GM21529 (cell line): Measurements from ENCODE around the gene ZC3H14.
"Not testable (repeated sequence)": the region's sequence is repeated elsewhere in the genome, so short reads cannot be mapped to it uniquely, and the experiment has no call there.

ENCODE experiments used
- ATAC-seq: cut with Tn5 transposase; IDR thresholded peaks from one replicate; pipeline ENCODE4 v1.9.1; 2021; ENCODE audit not compliant: unreplicated experiment

Gene ZC3H14

GRCh38 chr14:88562831-88563686 lies at the start of gene ZC3H14:
ZC3H14 (plus strand) TSS chr14:88563037; CDS start chr14:88563134, 97 bp downstream.
- peak; percentile 94 for ATAC-seq

DNA sequence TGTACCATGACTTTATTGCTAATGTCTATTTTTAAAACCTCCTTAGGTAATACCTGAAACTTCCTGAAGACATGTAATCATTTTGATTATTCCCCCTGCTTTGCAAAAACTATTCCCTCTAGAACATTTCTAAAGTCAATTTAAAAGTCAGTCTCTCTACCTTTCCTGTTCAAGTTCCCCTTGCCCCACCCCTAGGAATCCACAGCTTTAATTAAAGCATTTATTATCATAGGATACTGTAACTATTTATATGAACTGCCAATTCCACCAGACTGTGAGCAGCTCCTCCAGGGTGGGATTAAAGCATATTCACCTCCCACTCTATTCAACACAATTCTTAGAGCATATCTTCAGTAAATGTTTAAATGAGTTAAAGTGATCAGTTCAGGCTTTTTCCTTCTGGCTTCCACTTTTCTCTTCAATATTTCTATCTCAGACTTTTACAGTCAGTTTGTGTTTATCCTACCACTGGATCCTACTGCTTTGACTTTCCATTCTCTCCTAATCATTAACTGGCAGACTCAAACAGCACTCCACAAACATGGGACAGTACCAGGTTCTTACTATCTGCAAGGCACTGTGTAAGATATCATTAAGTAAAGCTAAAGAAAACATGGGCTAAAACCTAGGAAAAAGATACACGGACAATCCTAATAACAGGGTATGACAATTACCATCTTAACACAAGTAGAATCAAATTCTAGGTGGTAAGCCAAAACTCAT lies 47.2 kb upstream of the ZC3H14 start:
- ATAC-seq, result no peak

GRCh38 chr14:88516861-88517357 lies 45.9 kb upstream of the ZC3H14 start:
- ATAC-seq, result no peak

DNA sequence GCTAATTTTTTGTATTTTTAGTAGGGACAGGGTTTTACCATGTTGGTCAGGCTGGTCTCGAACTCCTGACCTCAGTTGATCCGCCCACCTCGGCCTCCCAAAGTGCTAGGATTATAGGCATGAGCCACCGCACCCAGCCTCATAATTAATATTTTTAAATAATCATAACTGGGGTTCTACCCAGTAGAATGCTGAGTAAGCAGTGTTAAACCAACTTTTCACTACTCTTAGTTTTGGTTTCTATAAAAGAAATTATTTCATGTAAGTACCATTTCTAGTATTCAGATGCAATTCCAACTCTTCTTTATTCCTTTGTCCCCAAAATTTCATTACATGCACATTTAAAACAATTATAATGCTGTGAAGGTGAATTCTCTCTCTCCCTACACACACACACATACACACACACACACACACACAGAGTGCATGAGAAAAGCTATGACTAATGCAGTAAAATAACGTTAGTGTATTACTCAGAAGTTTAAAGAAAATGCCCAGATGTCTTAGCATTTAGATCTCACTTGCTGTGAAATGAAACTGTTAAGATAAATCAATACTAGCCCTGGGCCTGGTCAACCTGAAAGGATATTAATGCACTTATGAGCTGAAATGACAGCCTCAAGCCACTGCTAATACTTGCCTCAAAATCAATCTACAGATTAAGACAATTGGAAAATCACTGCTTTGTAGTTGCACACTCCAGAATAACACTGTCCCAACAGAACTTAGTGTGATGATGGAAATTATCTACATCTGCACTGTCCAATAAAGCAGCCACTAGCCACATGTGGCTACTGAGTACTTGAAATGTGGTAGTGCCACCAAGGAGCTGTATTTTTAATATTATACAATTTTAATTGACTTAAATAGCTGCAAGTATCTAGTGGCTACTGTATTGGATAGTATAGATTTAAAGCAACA lies 44.0 kb upstream of the ZC3H14 start:
- ATAC-seq, result no peak

- ATAC-seq, result no peak
These were observed 42.9 kb upstream of the ZC3H14 start for GRCh38 chr14:88519907-88520306.

GRCh38 chr14:88521818-88522217 lies 41.0 kb upstream of the ZC3H14 start:
- no peak for ATAC-seq

DNA sequence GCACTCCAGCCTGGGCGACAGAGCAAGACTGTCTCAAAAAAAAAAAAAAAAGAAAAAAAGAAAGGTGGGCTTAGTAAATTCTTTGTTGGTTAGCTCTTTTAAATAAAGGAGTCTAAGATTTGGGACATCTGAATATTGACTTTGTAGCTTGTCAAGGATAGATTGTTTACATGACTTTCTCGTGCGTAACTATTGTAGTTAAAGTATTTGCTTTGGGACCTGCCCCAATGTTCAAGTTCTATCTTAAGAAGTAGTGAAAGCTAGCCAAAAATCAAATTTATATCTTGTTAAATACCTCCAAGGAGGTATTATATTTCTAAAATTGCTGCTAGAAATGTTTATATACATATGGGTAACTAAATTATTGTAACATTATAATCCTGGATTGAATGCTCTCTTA lies 40.4 kb upstream of the ZC3H14 start:
- ATAC-seq, result no peak

DNA sequence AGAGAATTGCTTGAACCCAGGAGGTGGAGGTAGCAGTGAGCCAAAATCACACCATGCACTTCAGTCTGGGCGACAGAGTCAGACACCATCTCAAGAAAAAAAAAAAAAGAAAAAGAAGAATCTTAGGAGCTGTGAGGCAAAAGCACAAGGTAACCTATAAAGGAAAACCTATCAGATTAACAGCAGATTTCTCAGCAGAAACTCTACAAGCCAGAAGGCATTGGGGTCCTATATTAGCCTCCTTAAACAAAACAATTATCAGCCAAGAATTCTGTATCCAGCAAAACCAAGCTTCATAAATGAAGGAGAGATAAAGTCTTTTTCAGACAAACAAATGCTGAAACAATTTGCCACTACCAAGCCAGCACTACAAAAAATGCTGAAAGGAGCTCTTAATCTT lies 32.9 kb upstream of the ZC3H14 start:
- ATAC-seq, result not testable (repeated sequence)

GRCh38 chr14:88533064-88533602 lies 29.7 kb upstream of the ZC3H14 start:
- ATAC-seq, result no peak

- no peak for ATAC-seq
These were observed 27.7 kb upstream of the ZC3H14 start for GRCh38 chr14:88535149-88535548.

DNA sequence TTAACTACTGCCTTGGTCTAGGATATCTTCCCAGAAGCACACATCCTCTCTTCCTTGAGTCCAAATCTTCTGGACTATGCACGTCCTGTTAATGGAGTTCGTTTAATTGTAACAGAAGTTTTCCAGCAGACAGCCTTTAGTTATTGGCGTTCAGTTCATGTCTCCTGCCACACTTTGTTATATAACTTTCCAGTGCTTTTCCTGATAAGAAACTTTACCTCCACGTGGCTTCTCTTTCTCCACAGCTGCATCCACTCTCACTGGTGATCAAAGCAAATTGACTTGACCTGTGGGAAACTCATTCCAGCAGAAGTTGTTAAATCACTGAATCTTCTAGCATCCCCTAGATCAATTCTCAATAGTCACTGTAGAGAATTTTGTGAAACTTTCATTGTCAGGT lies 27.0 kb upstream of the ZC3H14 start:
- no peak for ATAC-seq

- ATAC-seq, result no peak
These were observed 21.5 kb upstream of the ZC3H14 start for GRCh38 chr14:88541324-88541723.

DNA sequence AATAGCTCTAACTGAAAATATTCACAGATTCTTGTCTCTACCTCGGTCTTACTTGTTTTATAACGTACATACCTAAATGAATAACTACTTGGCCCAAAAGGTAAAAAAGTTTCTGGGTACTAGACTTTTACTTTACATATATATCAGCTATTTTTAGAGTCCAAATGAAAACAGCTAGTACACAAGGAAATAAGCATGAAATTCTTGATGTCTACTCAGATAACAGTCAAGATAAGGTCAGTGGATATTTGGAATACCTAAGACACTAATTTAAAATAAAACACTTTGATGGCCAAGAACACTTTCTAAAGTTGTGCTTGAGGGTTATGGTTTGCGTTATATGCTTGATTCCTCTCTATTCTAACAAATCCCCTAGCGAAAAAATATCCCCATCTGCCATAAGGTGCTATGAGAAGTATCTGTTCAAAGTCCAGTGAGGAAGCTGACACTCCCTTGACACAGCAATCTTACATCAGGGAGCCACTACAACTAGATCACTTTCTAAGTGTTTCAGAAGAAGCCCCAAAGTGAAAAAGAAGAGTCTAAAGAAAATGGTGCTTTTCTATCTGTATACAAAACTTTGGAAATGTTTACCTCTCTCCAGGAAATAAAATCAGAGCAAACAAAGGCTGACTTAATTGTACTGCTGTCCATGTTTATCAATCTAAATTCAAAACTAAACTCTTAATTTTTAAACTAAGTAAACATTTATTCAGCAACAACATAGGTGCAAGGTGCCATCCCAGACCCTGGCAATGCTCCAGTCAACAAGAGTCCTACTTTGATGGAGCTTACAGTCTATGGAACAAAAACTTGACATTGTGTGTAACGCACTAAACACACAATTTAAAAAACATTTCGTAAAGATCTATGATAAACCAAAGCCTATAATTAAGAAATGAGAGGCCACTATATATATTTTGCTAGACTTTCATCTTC lies 19.7 kb upstream of the ZC3H14 start:
- ATAC-seq, result no peak

DNA sequence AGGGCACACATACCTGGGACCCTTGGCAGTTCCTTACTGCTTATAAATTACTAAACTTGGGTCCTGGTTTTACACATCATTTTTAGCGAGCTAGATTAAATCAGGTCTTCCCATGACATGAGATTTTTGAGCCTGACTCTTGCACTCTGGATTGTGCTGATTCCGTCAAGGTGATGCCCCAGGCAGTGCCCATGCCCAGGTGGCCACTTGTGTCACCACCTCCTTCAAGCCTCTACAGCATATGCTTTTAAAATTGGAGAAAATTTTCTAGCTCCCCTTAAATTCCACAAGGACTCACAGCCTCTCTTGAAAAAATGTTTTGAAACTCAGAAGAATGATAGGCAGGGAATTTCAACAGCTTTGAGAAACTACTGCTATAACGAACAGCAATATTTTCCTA lies 17.6 kb upstream of the ZC3H14 start:
- ATAC-seq, result no peak

DNA sequence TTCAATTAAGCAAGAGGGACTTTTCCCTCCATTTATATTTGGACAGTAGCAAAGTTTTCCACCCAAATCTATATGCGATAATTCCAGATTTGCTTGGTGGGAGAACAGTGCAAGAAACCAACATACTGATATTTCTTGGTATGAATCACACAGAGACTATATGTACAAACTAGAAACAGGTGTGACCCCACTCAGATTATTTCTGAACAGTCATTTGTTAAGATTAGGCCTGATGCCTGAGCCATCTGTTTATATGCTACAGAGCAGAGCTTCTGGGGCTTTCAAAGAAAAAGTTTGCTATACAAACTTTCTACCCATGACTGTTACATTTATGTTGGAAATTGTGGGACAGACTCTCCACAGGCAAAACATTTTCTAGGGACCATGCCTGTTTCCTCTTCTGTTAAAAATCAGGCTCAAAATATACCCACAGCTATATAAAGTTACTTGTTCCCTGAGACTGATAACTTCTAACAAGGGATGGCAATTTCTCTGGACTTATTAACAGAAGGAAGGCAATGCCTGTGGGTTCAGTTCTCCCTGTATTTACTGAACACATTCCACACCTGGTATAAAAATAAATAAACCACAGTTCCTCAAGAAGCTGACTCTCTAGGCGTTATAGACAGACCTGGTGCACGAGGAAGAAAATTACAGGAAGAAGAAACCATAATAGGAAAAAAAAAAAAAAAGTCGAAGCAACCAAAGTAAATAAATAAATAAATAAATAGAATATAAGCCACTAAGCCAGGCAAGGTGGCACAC lies 16.0 kb upstream of the ZC3H14 start:
- ATAC-seq, result no peak

- ATAC-seq, result no peak
These were observed 15.5 kb upstream of the ZC3H14 start for GRCh38 chr14:88547386-88547780.

DNA sequence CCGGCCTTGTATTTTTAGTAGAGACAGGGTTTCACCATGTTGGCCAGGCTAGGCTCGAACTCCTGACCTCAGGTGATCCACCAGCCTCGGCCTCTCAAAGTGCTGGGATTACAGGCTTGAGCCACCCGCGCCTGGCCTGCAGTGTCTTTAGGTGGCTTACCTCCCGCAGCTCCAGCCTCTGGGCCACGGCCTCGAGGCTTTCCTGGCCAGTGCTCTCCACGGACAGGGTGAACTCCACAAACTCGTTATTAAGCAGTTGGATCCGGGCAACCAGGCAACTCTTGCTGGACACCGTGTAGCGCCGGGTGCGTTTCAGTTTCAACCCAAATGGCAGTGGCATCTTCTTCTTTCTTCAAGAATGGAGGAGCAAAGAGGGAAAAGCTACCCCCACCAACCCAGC lies 12.8 kb upstream of the ZC3H14 start:
- ATAC-seq, result no peak

DNA sequence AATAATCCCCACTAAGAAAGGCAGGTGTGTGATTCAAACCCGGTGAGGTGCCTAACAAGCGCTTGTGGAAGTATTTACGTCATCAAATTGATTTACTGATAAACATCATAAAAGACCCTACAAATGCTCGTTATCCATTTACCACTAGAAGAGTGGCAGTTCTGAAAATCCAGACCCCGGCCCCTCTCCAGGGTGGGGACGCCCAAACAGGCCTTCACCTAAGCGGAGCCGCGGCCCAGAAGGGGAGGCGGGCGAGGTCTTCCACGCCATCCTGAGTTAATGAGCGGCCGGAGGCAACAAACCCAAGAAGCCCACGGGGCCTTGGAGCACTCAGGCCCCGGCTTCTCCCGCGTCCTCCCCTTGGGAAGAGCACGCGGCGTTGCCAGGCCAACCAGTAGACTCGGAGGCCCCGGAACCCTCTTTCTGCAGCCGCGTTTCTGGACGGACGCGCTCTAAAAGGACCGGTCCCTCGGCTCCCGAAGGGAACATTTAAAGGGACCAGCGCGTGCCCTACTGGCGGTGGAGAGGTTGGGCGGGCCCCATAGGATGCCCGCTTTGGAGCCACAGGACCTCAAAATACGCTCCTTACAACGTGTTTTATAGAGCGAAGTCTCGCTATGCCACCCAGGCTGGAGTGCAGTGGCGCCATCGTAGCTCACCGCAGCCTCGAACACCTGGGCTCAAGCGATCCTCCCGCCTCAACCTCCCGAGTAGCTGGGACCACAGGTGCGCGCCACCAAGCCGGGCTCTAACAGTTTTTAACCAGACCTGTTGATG lies 11.6 kb upstream of the ZC3H14 start:
- ATAC-seq, result no peak
